Measurements from ENCODE around the gene AQP3. TPM values are rescaled to one million over a fixed set of nuclear protein-coding genes. Genes with fewer than 3 reads are reported as not detected.

Gene AQP3
- total RNA-seq, 1 experiment from 2014 or later, result 5.5 TPM

- H3K4me2 ChIP-seq (ENCODE audit: low read length), result peak overlapping the region; percentile 81
- no peak overlapping the region for H2AFZ ChIP-seq (ENCODE audit: low read depth, low read length, poor library complexity, severe bottlenecking)
- no peaks in the 10 kb centered on the region for H4K20me1 ChIP-seq (ENCODE audit: insufficient read depth)
- H3K9me2 ChIP-seq (ENCODE audit: insufficient read depth), result no peaks in the 10 kb centered on the region
- BruUV-seq (replicated peaks), result TSS peak; percentile 78
- peak overlapping the region; percentile 90 to 92 for H3K4me3 ChIP-seq (replicated peaks in 1 of 2; ENCODE audit: low read depth in 1 of 2, low read length in 2 of 2)
- intact Hi-C loops (cut with micrococcal nuclease), result no loop called here
- ChIA-PET RAD21 (ENCODE audit: low non-redundant PET in 1 of 2, low total read pairs in 2 of 2, uncharacterized antibody in 2 of 2, unreplicated experiment in 2 of 2) (interaction anchor here in 1 of 2 experiments (0.6 kb wide), 1 partner anchor 18 kb away, joined by 3 read pairs; no protein-coding TSS in a partner anchor), CTCF (interaction anchor here (0.6 to 4.1 kb wide), 14 partner anchors 8 to 249 kb away, joined by 3 to 24 read pairs (median 4); partner anchors contain the start of gene NFX1), POLR2A (interaction anchor here (0.7 to 1.6 kb wide), 15 partner anchors 9 to 449 kb away, joined by 3 to 27 read pairs (median 5); partner anchors contain the start of genes AQP3 and DNAJA1)
- DNase-seq (ENCODE audit: low read depth, low spot score) (no peak), ATAC-seq (no peak)
- H3K27ac ChIP-seq (ENCODE audit: low read depth, low read length), result peak overlapping the region; percentile 27
- H3K9me3 ChIP-seq (ENCODE audit: control insufficient read depth in 1 of 2, insufficient read depth in 1 of 2, low read depth in 1 of 2, low read length in 2 of 2), result no peaks in the 10 kb centered on the region
- TF ChIP-seq, protein P1, sequence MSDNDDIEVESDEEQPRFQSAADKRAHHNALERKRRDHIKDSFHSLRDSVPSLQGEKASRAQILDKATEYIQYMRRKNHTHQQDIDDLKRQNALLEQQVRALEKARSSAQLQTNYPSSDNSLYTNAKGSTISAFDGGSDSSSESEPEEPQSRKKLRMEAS (IDR thresholded peaks at IDR 0.05), result no peak
- no peak for TF ChIP-seq EZH2phosphoT487 (IDR thresholded peaks at IDR 0.05; ENCODE audit: borderline replicate concordance)
- peaks cover 39% of the 10 kb centered on the region for H3K79me2 ChIP-seq (ENCODE audit: insufficient read depth, low read length)
- peaks cover 8 to 16% of the 10 kb centered on the region in 2 experiments; a peak in 3 of 4 replicates for H3K4me1 ChIP-seq (ENCODE audit: control insufficient read depth in 1 of 2, insufficient read depth in 2 of 2, low read length in 2 of 2)
- H3K27me3 ChIP-seq (ENCODE audit: insufficient read depth, low read length), result no peaks in the 10 kb centered on the region
- peaks cover 17 to 32% of the 10 kb centered on the region in 2 experiments; a peak in 3 of 4 replicates for H3K36me3 ChIP-seq (ENCODE audit: control insufficient read depth in 1 of 2, insufficient read depth in 2 of 2, low read length in 2 of 2)
- H3K9ac ChIP-seq (ENCODE audit: low read length), result peak overlapping the region; percentile 75
These were observed 25.7 kb upstream of the AQP3 start for GRCh38 chr9:33472881-33473615.

- Histone ChIP-seq H4K20me1 (ENCODE audit: insufficient read depth) (no peaks in the 10 kb centered on the region), H3K4me1 (ENCODE audit: control insufficient read depth in 1 of 2, insufficient read depth in 2 of 2, low read length in 2 of 2) (peaks cover 8 to 16% of the 10 kb centered on the region in 2 experiments; a peak in 3 of 4 replicates), H3K36me3 (ENCODE audit: control insufficient read depth in 1 of 2, insufficient read depth in 2 of 2, low read length in 2 of 2) (peaks cover 23 to 39% of the 10 kb centered on the region in 2 experiments; a peak in 3 of 4 replicates), H3K9ac (ENCODE audit: low read length) (peak overlapping the region; percentile 75), H3K9me3 (ENCODE audit: control insufficient read depth in 1 of 2, insufficient read depth in 1 of 2, low read depth in 1 of 2, low read length in 2 of 2) (no peaks in the 10 kb centered on the region), H3K79me2 (ENCODE audit: insufficient read depth, low read length) (peaks cover 39% of the 10 kb centered on the region), H3K27ac (ENCODE audit: low read depth, low read length) (0 out of 2 replicates have a peak overlapping the region, but pooled peaks have one; percentile 17), H3K27me3 (ENCODE audit: insufficient read depth, low read length) (no peaks in the 10 kb centered on the region), H2AFZ (ENCODE audit: low read depth, low read length, poor library complexity, severe bottlenecking) (no peak overlapping the region), H3K4me3 (replicated peaks in 1 of 2; ENCODE audit: low read depth in 1 of 2, low read length in 2 of 2) (peak overlapping the region; percentile 90 to 92), H3K4me2 (ENCODE audit: low read length) (peak overlapping the region; percentile 81), H3K9me2 (ENCODE audit: insufficient read depth) (no peaks in the 10 kb centered on the region)
- ATAC-seq (no peak), DNase-seq (ENCODE audit: low read depth, low spot score) (no peak)
- ChIA-PET RAD21 (ENCODE audit: low non-redundant PET in 1 of 2, low total read pairs in 2 of 2, uncharacterized antibody in 2 of 2, unreplicated experiment in 2 of 2) (no interaction called here), CTCF (interaction anchor here (1.4 to 4.1 kb wide), 4 partner anchors 18 to 97 kb away, joined by 3 to 24 read pairs (median 10); no protein-coding TSS in a partner anchor), POLR2A (interaction anchor here (1.2 to 1.6 kb wide), 2 partner anchors 15 to 98 kb away, joined by 4 to 6 read pairs; no protein-coding TSS in a partner anchor)
- intact Hi-C loops (cut with micrococcal nuclease), result no loop called here
- TF ChIP-seq, protein P2, sequence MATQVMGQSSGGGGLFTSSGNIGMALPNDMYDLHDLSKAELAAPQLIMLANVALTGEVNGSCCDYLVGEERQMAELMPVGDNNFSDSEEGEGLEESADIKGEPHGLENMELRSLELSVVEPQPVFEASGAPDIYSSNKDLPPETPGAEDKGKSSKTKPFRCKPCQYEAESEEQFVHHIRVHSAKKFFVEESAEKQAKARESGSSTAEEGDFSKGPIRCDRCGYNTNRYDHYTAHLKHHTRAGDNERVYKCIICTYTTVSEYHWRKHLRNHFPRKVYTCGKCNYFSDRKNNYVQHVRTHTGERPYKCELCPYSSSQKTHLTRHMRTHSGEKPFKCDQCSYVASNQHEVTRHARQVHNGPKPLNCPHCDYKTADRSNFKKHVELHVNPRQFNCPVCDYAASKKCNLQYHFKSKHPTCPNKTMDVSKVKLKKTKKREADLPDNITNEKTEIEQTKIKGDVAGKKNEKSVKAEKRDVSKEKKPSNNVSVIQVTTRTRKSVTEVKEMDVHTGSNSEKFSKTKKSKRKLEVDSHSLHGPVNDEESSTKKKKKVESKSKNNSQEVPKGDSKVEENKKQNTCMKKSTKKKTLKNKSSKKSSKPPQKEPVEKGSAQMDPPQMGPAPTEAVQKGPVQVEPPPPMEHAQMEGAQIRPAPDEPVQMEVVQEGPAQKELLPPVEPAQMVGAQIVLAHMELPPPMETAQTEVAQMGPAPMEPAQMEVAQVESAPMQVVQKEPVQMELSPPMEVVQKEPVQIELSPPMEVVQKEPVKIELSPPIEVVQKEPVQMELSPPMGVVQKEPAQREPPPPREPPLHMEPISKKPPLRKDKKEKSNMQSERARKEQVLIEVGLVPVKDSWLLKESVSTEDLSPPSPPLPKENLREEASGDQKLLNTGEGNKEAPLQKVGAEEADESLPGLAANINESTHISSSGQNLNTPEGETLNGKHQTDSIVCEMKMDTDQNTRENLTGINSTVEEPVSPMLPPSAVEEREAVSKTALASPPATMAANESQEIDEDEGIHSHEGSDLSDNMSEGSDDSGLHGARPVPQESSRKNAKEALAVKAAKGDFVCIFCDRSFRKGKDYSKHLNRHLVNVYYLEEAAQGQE (IDR thresholded peaks at IDR 0.05; ENCODE audit: low read depth), result no peak
- BruUV-seq (replicated peaks), result no TSS peak
These were observed 24.9 kb upstream of the AQP3 start for GRCh38 chr9:33472171-33472880.
